BE2C (cell line): ENCODE results near the gene IL26.
A peak's percentile ranks its signal among the peaks of the same experiment; 100 is the strongest.

Experiments used
- DNase-seq: peaks from one replicate; pipeline ENCODE4 v3.0.0-alpha.2; 2020
- H3K27me3 ChIP-seq: fragments of 250-450 bp; sonication (Bioruptor Pico); 2 replicates; pipeline ENCODE4 v1.5.1; 2020; ENCODE audit warnings: mild to moderate bottlenecking
- H3K36me3 ChIP-seq: fragments of 250-450 bp; sonication (Bioruptor Pico); 2 replicates; pipeline ENCODE4 v1.5.1; 2020; ENCODE audit warnings: mild to moderate bottlenecking
- H3K4me1 ChIP-seq: fragments of 250-450 bp; sonication (Bioruptor Pico); 2 replicates; pipeline ENCODE4 v1.5.1; 2020
- H3K4me3 ChIP-seq: 2 replicates; pipeline ENCODE4 v1.5.1; 2011; ENCODE audit warnings: low read depth, low read length
- H3K9me3 ChIP-seq: fragments of 250-450 bp; sonication (Bioruptor Pico); 2 replicates; pipeline ENCODE4 v1.5.1; 2020
- CTCF ChIP-seq: IDR thresholded peaks from 2 replicates; pipeline ENCODE4 v1.5.1; 2012; ENCODE audit warnings: mild to moderate bottlenecking, low read depth, low read length

IL26 gene

GRCh38 chr12:68166317-68166831 lies 59.2 kb downstream of the IL26 start:
- H3K27me3 ChIP-seq = 0 out of 2 replicates have a peak, but pooled peaks cover 3% of the 10 kb centered on the region
- H3K4me1 ChIP-seq = no peaks in the 10 kb centered on the region
- DNase-seq = no peak
- no peaks in the 10 kb centered on the region for H3K9me3 ChIP-seq
- TF ChIP-seq CTCF = no peak
- no peaks in the 10 kb centered on the region for H3K36me3 ChIP-seq
- no peak overlapping the region for H3K4me3 ChIP-seq

- Histone ChIP-seq H3K36me3 (no peaks in the 10 kb centered on the region), H3K27me3 (0 out of 2 replicates have a peak, but pooled peaks cover 3% of the 10 kb centered on the region), H3K9me3 (no peaks in the 10 kb centered on the region), H3K4me3 (no peak overlapping the region), H3K4me1 (no peaks in the 10 kb centered on the region)
- DNase-seq = no peak
- TF ChIP-seq CTCF = no peak
These were observed 62.0 kb downstream of the IL26 start for GRCh38 chr12:68163560-68164081.

- Histone ChIP-seq H3K4me3 (no peak overlapping the region), H3K36me3 (no peaks in the 10 kb centered on the region), H3K27me3 (0 out of 2 replicates have a peak, but pooled peaks cover 3% of the 10 kb centered on the region), H3K4me1 (no peaks in the 10 kb centered on the region), H3K9me3 (no peaks in the 10 kb centered on the region)
- no peak for DNase-seq
- TF ChIP-seq CTCF = no peak
These were observed 63.2 kb downstream of the IL26 start for GRCh38 chr12:68162374-68162773.

GRCh38 chr12:68159681-68160304 lies 65.8 kb downstream of the IL26 start, which contains the start of gene IFNG:
IFNG (minus strand) TSS chr12:68159740; CDS start chr12:68159615, 125 bp downstream.
- Histone ChIP-seq H3K9me3 (no peaks in the 10 kb centered on the region), H3K27me3 (0 out of 2 replicates have a peak, but pooled peaks cover 3% of the 10 kb centered on the region), H3K4me3 (no peak within 1 kb of the TSS), H3K36me3 (no peaks in the 10 kb centered on the region), H3K4me1 (no peaks in the 10 kb centered on the region)
- no peak for TF ChIP-seq CTCF
- no peak for DNase-seq

- DNase-seq = no peak
These were observed 67.2 kb downstream of the IL26 start for GRCh38 chr12:68158432-68158831.

More at GRCh38 chr12:68158432-68158831, 67.2 kb downstream of the IL26 start:
- Histone ChIP-seq H3K9me3 (no peaks in the 10 kb centered on the region), H3K4me1 (no peaks in the 10 kb centered on the region), H3K36me3 (no peaks in the 10 kb centered on the region), H3K4me3 (no peak overlapping the region), H3K27me3 (0 out of 2 replicates have a peak, but pooled peaks cover 1% of the 10 kb centered on the region)
- TF ChIP-seq CTCF = peak; percentile 37
